GM19452 (cell line): Measurements from ENCODE around the gene TFPI.

Experiments
- ATAC-seq: cut with Tn5 transposase; IDR thresholded peaks from one replicate; pipeline ENCODE4 v1.9.1; 2021; ENCODE audit not compliant: unreplicated experiment

The TFPI gene

DNA sequence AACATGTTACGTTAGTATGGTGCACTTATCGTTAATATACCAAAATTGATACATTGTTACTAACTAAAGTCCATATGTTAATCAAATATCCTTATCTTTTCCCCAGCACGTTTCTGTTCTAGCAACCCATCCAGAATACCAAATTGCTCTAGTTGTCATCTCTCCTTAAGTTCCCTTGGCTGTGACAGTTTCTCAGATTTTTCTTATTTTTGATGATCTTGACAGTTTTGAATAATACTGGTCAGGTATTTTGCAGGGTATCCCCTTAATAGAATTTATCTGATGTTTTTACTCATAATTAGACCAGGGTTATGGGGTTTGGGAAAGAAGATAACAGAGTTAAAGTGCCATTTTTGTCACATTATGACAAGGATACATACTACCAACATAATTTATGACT, 47.8 kb downstream of the TFPI start:
- no peak for ATAC-seq

DNA sequence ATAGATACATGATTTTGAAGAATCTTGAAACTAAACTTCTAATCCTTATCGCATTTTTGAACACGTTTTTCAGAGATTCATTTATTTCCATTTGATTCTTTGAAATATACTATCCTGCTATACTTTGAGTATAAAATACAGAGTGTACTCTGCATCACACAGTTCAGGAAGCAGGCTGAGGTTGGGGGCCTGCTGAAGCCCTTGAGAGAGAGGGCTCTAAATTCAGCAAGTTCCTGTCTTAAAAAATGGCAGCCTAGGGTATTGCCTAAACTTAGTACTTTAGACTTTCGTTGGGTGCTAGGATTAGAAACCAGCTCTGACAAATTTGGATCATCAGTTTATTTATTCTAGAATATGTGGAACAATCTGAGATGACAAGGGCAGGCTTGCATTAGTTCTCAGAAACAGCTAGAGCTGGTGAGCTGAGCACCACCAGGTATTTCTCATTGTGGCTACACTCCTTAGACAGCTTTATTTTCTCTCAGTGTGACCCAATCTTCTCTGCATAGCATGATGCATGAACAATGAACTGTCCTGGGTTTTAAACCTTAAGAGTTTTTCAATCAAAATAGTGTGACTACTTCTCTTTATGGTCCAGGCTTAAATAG, 49.1 kb downstream of the TFPI start:
- ATAC-seq = no peak

DNA sequence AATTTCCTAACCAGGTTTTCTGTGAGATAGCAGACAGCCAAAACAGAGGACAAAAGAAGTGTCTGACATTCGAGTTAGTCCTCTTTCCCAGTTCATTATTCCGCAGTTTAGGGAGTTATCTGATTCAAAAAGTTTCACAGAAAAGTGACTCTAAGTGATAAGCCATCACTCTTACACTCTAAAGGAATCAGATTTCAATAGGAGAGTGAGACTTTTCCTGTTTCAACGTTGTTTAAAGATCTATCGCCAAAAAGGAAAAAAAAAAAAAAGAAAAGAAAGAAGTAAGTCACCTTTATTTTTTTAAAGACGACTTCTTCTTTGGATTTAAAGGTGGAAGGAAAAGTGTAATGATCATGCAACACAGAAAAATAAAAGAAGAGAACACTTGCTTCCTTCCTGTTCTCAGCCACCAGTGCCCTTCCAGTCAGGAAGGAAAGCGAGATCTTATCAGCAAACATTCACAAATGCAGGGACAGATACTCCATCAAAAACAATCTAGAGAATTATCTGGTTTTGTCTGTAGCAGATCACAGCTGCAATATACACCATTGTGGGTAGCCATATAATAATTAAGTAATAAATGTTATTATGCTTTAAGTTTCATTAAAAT, 49.8 kb downstream of the TFPI start:
- no peak for ATAC-seq

DNA sequence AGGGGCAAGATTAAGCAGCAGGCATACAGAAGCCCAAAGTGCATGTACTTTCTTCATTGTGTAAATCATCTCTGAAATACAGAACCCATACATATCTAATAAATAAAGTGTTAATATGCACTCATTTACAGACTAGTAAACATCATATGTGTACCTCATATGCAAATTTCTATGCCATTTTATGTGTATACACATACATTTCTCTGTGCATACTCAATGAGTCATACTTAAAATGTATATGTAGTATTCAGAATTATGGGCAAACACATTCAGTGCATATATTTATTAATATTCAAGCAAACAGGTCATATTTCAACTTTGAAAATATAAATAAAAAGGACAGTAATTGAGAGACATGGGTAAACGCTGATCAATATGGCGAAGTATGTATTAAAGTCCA, 50.5 kb downstream of the TFPI start:
- ATAC-seq = no peak

DNA sequence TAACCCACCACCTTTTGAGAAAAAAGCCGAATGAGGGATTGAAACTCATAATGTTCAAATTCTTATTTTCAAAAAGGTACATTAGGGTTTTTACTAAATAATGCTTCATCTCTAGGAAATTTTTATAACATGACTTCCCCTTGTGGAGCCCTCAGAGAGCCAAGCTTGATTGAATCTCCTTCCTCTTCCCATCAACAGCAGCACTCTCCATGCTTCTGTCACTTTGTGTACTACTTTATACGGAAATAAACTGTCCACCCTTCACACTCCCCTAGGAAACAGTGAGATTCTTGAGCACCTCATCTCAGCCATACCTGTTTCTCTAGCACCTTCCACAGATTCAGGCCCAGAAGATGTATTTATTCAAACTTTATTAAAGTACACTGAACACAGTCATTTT, 51.8 kb downstream of the TFPI start:
- no peak for ATAC-seq

DNA sequence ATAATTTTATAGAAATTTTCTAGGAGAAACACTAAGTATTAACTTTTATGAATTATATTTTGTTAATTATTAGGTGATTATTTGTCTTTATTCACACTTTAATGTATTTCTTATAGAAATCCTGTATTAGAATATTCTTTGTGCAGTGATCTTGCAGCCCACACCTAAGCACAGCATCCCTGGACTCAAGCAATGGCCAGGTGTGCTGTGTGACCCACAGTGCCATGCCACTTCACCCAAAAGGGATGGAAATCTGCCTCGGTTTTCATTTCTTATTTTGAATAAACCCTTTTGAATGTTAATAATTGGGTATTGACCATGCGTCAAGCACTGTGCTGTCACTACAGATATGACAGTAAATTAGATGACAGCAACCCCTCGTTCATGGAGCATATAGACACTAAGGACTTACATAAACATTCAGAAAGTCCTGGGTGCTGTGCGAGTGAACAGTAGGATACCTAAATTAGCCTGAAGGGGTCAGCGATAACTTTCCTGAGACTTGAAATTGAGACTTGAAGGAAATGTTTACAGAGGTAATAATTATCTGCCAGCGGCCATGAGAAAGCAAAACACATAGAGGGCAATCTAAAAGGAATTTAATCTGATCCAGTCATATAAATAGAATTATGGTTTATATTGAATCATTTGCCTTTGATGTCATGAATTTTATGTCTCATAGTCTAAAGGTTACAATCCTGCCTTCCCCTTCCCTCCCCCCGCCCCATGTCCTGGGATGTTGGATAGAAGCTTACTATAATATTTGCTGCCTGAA, 53.5 kb downstream of the TFPI start:
- ATAC-seq = no peak

DNA sequence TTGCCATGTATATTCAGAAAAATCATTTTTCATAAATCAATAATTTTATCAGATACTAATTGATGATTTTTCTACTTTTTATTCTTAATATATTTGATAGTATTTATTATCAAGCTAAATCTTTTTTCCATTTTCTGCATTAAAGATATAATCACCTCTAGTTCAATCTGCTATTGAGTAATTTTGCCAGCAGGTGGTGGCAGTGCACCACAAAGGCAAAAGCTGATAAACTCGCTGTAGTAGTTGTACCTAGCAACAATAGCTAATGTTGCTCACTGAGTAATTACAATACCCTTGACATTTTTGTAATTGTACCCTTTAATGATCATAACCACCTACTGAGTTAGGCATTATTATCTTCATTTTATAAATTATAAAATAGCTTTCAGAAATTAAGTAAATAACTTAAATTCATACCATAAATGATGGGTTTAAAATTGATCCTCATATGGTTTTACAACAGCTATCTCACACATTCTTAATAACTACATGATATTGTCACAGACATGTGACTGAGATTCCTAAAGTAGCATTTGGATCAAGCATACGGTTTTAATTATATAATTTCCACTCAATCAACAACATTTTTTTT, 54.2 kb downstream of the TFPI start:
- peak; percentile 96 for ATAC-seq

DNA sequence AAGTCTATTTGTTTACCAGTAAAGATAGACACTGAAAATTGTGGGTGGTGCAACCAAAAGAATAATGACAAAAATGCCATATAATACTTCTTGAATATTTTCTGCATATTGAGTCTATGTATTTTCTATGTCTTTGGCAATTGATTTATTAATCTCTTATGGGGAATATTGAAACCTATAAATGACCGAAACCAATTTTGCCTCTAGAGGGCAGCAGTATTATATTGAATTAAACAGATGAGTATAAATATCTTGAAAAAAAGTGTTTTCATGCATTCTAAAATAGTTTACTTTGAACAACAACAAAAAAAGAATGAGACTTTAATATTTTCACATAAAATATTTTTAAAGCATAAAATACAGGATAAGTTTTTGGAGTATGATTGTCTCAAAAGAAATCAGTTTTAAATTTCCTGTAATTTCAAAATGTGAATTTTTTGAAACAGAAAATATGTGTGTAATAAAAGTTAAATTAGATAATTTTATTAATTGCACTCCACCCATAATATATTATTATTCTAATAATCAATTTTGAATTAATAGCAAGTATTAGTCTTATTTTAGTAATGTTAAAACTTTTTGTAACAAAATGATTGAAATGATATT, 56.3 kb downstream of the TFPI start:
- ATAC-seq = no peak

DNA sequence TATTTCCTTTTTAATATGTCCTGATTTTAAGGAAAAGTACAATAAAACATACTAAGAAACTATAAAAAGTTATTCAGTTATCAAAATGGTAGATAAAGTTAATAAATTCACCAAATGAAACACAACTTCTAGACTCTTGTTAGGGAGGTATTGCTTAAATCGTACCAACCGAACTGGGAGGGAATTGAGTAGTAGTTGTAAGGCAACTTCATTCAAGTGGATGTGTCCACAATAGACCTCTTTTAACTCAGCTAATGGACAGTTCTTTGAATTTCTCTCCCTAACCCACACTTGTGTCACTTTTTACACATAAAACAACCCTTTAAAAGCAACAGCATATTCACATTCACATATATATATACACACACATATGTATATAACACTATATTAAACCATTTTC, 57.1 kb downstream of the TFPI start:
- no peak for ATAC-seq

DNA sequence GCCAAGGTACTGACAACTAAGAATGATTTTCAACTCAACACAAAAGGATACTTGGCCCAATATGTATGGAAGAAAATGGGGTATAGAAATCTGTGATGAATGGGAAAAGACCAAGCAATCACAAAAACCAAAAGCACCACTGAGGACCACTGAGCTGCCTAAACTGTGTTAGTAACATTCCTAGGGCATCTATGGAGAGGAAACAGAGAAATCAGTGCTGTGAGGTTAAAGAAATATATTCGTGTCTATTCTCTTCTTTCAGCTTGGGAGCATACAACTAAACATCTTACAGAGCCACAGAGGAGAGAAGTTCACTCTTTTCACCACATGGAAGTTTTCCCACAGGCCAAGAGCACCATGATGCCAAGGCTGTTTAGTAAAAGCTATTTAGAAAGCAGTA, 58.9 kb downstream of the TFPI start:
- ATAC-seq = no peak

DNA sequence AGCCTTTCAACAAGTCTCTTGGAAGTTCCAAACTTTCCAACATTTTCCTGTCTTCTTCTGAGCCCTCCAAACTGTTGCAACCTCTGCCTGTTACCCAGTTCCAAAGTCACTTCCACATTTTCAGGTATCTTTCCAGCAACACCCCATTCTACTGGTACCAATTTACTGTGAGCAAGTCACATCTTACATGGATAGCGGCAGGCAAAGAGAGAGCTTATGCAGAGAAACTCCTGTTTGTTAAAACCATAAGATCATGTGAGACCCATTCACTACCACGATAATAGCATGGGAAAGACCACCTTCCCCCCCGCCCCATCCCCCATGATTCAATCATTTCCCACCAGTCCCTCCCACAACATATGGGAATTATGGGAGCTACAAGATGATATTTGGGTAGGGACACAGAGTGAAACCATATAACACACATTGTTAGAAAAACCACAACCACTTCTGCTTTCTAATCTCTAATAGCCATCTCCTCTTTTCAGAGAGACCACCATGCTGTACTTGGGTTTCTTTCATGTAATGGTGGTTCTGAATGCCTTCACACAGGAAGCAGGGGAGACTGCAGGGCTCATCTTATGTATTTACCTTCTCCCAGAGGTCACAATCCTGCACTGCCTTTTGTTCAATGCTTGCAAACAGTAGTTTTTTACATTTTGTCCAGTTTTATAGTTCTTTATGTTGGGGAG, 60.2 kb downstream of the TFPI start:
- no peak for ATAC-seq

DNA sequence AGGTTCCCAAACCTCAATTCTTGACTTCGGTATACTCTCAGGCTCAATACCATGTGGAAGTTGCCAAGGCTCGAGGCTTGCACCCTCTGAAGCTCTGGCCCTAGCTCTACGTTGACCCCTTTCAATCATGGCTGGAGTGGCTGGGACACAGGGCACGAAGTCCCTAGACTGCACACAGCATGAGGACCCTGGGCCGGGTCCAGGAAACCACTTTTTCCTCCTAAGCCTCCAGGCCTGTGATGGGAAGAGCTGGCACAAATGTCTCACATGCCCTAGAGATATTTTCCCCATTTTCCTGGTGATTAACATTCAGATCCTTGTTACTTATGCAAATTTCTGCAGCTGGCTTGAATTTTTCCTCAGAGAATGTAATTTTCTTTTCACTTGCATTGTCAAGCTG, 61.1 kb downstream of the TFPI start:
- ATAC-seq = no peak

DNA sequence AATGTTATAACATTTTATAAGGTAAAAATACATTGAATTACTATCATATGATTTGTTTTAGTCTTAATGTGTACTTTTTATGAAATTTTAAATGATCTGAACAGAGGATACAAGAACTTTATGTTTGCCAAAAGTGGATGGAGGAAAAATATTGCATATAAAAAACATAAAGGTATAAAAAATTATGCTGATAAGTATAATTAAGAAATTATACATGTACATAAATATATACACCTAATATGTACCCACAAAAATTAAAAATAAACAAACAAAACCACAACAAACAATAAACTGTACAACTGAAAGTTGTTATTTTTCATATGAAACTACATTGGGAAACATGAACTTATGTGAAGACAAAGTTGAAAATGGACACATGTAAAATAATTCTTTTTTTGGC, 68.0 kb downstream of the TFPI start:
- no peak for ATAC-seq

DNA sequence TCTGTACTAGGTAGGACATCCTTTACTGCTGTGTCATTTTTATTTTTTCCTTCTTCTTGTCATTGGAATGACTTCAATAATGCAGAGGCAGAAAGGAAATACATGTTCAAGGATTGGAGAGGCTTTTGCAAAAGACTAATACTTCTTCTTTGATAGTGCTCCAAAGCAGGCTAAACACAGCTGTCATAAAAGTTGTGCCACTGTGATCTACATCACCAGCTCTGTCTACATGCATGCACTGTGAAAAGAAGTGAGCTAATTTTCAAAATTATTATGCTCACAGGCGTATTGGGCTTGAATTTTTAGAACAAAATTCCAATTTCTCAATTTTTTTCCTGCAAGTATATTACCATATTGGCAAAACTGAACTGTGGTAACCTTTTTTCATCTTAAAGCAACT, 68.7 kb downstream of the TFPI start:
- no peak for ATAC-seq

DNA sequence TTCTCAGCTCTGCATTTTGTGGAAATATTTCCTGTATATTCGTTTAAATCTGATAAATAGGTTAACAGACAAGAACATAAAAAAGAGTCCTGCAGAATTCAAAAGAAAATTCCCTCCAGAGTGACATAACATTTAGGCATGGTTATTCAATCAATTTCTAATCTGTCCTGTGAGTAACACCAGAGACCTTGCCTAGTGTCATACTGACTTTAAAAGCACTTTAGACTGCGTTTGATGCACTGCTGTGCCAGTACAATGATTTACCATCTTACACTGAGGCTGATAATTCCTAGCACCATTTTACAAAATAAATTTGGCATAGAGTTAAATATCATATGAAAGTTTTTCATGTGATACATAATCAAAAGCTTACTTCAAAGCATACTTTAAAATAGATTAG, 70.7 kb downstream of the TFPI start:
- no peak for ATAC-seq

DNA sequence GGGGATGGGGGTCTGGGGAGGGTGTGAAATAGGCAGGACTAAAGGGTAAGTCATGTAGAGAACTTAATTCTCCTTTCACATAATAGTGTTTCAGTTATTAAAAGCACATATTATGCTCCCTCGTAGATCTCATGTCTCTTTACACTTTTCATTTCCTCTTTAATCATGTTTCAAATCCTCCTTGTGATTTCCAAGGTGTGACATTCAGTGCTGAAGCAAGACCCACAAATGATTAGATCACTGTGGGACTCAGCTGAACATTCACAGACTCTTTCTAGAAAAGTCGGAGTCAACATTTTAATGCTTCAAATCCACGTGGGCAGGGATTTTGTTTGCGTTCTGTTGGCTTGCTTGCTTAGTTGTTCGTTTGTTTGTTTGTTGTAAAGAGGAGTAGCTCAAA, 71.4 kb downstream of the TFPI start:
- no peak for ATAC-seq

DNA sequence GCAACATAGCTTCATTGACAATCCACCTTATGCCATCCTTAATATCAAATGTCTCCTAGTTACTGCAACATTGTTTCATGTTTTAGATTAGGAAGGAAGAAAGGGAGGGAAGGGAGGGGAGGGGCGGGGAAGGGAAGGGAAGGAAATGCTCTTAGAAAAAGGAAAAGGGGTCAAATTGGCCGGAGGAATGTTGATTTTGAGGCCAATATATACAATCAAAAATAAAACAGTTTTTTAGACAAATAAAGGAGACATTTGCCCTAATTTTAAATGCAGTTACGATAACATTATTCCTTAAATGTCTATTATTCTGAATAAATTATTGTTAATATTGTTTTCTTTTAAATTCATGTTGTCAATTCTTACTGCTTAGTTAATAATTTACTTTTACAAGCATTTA, 72.7 kb downstream of the TFPI start:
- ATAC-seq = no peak

DNA sequence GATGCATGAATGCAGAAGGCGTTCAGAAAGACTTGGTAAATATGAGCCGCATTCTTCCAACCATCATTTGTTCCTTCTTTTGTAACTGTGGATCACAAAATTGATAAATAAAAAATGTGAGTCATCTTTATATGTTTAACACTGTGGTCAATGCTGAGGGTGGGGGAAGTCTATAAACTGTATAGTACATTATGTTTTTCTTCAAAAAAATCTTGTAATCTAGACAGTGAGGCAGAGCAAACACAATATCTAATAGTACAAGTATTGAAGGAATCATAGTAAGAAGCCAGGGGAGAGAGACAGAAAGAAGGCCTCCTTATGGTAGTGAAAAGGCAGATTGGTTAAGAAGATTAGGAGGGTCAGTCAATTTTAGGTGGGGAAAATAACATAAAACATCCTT, 75.5 kb downstream of the TFPI start:
- no peak for ATAC-seq

DNA sequence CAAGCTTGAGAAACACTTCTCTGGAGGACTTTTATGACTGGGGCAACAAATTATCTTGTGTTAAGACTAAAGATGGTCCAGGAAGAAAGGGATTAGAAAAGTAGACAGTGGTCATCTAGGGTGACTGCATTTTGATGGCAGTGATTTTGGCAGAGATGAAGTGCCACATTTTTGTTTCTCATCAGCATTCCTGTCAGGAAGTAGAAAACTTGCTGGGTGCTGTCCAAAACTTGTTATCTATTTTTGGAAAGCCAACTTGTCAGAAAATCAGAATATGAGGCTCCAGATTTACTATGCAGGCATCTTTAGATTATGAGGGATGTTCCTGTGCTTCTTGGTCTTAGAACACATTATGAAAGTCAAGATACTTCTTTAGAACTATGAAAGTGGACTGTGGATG, 77.2 kb downstream of the TFPI start:
- ATAC-seq = no peak

DNA sequence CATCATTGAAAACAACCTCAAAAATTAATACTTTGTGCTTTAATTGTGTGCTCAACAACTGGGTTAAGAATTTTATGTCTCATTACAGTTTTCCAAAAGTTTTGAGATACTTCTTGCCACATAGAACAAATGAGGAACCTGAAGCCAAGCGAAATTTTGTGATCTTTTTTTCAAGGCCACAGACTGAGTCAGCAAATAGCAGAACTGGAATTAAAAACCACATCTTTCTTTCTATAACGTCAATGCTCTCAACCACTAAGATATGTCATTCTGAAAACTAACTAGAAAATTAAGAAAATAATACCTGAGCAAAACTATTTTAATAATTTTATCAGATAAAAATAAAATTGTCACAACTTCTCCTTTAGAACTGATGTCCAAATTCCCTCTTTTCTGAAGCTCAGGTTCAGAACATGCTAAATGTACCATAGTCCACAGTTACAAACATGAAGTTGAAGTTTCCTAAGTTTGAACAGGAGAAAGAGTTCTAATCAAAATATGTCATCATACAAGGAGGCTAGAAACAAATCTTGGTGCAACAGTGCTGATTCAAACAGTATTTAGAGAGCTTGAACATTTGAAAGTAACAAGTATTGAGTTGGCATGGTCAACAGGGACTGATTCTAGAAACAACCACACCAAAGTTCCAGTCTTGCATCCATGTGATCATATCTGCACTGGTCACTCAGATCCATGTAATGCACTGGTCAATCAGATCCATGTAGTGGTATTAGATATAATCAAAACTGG, 78.6 kb downstream of the TFPI start:
- peak; percentile 79 for ATAC-seq
